ENCODE data around the gene SMAD6.

Gene SMAD6

DNA sequence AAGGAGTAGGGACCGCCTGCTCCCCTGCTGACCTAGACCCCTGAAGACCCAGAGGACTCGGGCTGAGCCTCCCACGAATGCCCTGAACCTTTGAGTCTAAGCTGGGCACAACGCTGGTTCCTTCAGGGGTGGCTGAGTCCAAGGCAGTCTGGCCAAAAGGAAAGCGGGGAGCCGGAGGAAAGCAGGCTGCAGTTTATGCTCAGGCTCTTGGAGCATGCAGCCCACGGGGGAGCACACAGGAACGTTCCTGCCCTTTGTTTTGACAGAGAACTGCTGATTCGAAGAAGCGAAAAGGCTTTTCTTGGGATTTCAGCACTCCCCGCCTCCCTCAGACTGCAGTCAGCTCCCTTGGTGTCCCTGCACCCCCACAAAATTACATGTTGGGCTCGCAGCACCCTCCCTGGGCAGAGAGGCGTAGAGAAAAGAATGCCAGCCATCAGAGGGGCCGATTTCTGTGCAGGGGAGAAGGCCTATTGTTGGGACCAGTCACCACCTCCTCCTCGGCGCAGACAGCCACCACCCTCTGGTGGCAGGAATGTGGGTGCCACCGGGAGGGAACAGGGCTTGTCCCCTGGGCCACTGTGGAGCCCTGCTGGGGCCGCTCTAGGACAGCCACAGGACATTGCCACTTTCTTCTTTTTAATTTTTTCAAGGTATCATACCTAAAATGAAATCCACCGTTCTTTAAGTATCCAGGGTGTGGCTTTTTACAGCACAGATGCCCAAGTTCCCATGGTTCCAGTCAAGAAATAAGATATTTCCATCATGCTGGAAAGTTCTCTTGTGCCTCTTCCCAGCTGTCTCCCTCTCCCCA lies 72.2 kb downstream of the SMAD6 start (continued):
- TF ChIP-seq ZNF501 (tag by site-specific recombination; IDR thresholded peaks at IDR 0.05) (peak; percentile 77), EGR2 (tag by site-specific recombination; IDR thresholded peaks at IDR 0.05; ENCODE audit: low read depth) (no peak), ZNF561 (tag by site-specific recombination; IDR thresholded peaks at IDR 0.05; ENCODE audit: borderline replicate concordance) (peak; percentile 96), ZNF510 (tag by site-specific recombination; IDR thresholded peaks at IDR 0.05; ENCODE audit: insufficient replicate concordance) (no peak), HOXC10 (CRISPR knock-in tag; IDR thresholded peaks at IDR 0.05) (no peak), ZFP3 (tag by site-specific recombination; IDR thresholded peaks at IDR 0.05; ENCODE audit: low read depth) (no peak), ZNF792 (tag by site-specific recombination; IDR thresholded peaks at IDR 0.05) (no peak), ZNF202 (tag by site-specific recombination; IDR thresholded peaks at IDR 0.05; ENCODE audit: borderline replicate concordance) (no peak), ZNF837 (tag by site-specific recombination; IDR thresholded peaks at IDR 0.05) (no peak), ZXDB (tag by site-specific recombination; IDR thresholded peaks at IDR 0.05) (peak; percentile 30; the same call in 1 of the 2 replicates), SCRT2 (tag by site-specific recombination; IDR thresholded peaks at IDR 0.05) (no peak), ZNF394 (tag by site-specific recombination; IDR thresholded peaks at IDR 0.05; ENCODE audit: borderline replicate concordance) (no peak), KLF10 (tag by site-specific recombination; IDR thresholded peaks at IDR 0.05) (no peak), ZBTB8A (tag by site-specific recombination; IDR thresholded peaks at IDR 0.05) (peak; percentile 83), ZEB2 (tag by site-specific recombination; IDR thresholded peaks at IDR 0.05) (peak; percentile 59; the same call in 1 of the 2 replicates), ZFHX2 (tag by site-specific recombination; conservative IDR thresholded peaks at IDR 0.05) (peak; percentile 10; the same call in 1 of the 2 replicates), WT1 (tag by site-specific recombination; IDR thresholded peaks at IDR 0.05) (peak; percentile 41; the same call in 1 of the 2 replicates), MYNN (tag by site-specific recombination; IDR thresholded peaks at IDR 0.05; ENCODE audit: borderline replicate concordance) (no peak), ZNF670 (tag by site-specific recombination; IDR thresholded peaks at IDR 0.05; ENCODE audit: low read depth) (no peak), ZNF558 (tag by site-specific recombination; IDR thresholded peaks at IDR 0.05) (no peak), PRDM1 (tag by site-specific recombination; IDR thresholded peaks at IDR 0.05) (no peak), ZNF311 (tag by site-specific recombination; IDR thresholded peaks at IDR 0.05; ENCODE audit: borderline replicate concordance) (no peak)
- TF ChIP-seq, protein P1, sequence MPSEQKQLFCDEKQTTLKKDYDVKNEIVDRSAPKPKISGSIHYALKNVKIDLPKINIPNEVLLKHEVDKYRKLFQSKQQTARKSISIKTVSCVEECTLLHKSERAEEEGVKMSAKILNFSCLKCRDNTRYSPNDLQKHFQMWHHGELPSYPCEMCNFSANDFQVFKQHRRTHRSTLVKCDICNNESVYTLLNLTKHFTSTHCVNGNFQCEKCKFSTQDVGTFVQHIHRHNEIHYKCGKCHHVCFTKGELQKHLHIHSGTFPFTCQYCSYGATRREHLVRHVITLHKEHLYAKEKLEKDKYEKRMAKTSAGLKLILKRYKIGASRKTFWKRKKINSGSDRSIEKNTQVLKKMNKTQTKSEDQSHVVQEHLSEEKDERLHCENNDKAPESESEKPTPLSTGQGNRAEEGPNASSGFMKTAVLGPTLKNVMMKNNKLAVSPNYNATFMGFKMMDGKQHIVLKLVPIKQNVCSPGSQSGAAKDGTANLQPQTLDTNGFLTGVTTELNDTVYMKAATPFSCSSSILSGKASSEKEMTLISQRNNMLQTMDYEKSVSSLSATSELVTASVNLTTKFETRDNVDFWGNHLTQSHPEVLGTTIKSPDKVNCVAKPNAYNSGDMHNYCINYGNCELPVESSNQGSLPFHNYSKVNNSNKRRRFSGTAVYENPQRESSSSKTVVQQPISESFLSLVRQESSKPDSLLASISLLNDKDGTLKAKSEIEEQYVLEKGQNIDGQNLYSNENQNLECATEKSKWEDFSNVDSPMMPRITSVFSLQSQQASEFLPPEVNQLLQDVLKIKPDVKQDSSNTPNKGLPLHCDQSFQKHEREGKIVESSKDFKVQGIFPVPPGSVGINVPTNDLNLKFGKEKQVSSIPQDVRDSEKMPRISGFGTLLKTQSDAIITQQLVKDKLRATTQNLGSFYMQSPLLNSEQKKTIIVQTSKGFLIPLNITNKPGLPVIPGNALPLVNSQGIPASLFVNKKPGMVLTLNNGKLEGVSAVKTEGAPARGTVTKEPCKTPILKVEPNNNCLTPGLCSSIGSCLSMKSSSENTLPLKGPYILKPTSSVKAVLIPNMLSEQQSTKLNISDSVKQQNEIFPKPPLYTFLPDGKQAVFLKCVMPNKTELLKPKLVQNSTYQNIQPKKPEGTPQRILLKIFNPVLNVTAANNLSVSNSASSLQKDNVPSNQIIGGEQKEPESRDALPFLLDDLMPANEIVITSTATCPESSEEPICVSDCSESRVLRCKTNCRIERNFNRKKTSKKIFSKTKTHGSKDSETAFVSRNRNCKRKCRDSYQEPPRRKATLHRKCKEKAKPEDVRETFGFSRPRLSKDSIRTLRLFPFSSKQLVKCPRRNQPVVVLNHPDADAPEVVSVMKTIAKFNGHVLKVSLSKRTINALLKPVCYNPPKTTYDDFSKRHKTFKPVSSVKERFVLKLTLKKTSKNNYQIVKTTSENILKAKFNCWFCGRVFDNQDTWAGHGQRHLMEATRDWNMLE (tag by site-specific recombination; conservative IDR thresholded peaks at IDR 0.05; ENCODE audit: low read depth) = no peak
- TF ChIP-seq, protein P2, sequence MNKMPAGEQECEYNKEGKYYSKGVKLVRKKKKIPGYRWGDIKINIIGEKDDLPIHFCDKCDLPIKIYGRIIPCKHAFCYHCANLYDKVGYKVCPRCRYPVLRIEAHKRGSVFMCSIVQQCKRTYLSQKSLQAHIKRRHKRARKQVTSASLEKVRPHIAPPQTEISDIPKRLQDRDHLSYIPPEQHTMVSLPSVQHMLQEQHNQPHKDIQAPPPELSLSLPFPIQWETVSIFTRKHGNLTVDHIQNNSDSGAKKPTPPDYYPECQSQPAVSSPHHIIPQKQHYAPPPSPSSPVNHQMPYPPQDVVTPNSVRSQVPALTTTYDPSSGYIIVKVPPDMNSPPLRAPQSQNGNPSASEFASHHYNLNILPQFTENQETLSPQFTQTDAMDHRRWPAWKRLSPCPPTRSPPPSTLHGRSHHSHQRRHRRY (tag by site-specific recombination; IDR thresholded peaks at IDR 0.05) = no peak
- TF ChIP-seq, protein P3, sequence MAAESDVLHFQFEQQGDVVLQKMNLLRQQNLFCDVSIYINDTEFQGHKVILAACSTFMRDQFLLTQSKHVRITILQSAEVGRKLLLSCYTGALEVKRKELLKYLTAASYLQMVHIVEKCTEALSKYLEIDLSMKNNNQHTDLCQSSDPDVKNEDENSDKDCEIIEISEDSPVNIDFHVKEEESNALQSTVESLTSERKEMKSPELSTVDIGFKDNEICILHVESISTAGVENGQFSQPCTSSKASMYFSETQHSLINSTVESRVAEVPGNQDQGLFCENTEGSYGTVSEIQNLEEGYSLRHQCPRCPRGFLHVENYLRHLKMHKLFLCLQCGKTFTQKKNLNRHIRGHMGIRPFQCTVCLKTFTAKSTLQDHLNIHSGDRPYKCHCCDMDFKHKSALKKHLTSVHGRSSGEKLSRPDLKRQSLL (tag by site-specific recombination; IDR thresholded peaks at IDR 0.05) = 0 out of 2 replicates have a peak, but pooled peaks have one; percentile 61
- TF ChIP-seq, protein P4, sequence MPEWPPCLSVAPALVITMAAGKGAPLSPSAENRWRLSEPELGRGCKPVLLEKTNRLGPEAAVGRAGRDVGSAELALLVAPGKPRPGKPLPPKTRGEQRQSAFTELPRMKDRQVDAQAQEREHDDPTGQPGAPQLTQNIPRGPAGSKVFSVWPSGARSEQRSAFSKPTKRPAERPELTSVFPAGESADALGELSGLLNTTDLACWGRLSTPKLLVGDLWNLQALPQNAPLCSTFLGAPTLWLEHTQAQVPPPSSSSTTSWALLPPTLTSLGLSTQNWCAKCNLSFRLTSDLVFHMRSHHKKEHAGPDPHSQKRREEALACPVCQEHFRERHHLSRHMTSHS (tag by site-specific recombination; IDR thresholded peaks at IDR 0.05) = no peak
- TF ChIP-seq, protein P5, sequence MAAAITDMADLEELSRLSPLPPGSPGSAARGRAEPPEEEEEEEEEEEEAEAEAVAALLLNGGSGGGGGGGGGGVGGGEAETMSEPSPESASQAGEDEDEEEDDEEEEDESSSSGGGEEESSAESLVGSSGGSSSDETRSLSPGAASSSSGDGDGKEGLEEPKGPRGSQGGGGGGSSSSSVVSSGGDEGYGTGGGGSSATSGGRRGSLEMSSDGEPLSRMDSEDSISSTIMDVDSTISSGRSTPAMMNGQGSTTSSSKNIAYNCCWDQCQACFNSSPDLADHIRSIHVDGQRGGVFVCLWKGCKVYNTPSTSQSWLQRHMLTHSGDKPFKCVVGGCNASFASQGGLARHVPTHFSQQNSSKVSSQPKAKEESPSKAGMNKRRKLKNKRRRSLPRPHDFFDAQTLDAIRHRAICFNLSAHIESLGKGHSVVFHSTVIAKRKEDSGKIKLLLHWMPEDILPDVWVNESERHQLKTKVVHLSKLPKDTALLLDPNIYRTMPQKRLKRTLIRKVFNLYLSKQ (tag by site-specific recombination; IDR thresholded peaks at IDR 0.05; ENCODE audit: borderline replicate concordance) = no peak
- TF ChIP-seq, protein P6, sequence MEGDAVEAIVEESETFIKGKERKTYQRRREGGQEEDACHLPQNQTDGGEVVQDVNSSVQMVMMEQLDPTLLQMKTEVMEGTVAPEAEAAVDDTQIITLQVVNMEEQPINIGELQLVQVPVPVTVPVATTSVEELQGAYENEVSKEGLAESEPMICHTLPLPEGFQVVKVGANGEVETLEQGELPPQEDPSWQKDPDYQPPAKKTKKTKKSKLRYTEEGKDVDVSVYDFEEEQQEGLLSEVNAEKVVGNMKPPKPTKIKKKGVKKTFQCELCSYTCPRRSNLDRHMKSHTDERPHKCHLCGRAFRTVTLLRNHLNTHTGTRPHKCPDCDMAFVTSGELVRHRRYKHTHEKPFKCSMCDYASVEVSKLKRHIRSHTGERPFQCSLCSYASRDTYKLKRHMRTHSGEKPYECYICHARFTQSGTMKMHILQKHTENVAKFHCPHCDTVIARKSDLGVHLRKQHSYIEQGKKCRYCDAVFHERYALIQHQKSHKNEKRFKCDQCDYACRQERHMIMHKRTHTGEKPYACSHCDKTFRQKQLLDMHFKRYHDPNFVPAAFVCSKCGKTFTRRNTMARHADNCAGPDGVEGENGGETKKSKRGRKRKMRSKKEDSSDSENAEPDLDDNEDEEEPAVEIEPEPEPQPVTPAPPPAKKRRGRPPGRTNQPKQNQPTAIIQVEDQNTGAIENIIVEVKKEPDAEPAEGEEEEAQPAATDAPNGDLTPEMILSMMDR (tag by site-specific recombination; IDR thresholded peaks at IDR 0.05) = peak; percentile 99
